ENCODE results near the gene MYEOV. TPM values are rescaled to one million over a fixed set of nuclear protein-coding genes. Genes with fewer than 3 reads are reported as not detected.

The MYEOV gene
- total RNA-seq, 4 donors from 2014 or later = 13.9 to 32.9 (median 25.8) TPM

DNA sequence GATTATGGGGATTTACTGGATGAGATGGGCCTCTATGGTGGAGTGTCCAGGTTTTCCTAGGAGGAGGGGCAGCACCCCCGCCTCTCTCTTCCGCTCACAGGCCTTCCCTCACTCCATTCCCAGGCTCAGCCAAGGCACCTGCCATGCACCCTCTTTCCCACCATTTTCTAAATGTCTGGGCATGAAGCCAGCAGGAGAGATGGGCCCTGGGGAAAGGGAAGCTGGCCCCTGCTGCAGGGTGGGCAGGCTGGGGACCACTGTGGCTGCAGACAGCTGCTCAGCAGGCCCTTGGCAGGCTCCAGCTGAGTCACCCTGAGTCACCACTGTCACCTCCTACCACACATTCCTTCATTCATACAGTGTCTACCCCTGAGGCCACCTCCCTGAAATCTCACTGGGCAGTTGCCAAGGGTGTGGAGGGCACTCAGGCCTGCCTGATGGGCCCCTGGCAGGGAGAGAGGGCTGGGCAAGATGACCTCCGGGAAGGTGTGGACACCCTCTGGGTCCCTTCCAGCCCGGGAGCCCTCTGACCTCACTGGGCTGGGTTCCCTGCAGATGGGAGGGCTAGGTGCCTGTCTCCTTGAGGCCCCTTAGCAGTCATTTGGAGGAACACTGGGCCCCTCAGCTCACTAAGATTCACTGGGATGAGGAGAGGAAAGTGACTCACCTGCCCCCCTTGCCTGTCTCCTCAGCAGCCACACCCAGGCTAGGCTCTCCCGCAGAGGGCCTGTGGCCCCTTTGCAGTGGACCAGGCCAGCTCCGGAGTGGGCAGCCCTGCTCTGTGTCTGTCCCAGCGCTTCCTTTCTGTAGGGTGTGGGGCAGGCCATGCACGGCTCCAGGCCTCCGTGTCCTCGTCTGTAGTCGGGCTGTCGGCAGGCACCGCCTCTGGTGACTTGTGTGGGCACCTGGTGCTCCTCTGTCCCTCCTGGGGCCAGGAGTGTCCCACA, 7.8 kb downstream of the MYEOV start:
- no peak overlapping the region for H3K4me3 ChIP-seq (ENCODE audit: low read depth, poor library complexity, severe bottlenecking)
- DNase-seq (ENCODE audit: low spot score in 2 of 2) = no peak
- TF ChIP-seq, protein P1, sequence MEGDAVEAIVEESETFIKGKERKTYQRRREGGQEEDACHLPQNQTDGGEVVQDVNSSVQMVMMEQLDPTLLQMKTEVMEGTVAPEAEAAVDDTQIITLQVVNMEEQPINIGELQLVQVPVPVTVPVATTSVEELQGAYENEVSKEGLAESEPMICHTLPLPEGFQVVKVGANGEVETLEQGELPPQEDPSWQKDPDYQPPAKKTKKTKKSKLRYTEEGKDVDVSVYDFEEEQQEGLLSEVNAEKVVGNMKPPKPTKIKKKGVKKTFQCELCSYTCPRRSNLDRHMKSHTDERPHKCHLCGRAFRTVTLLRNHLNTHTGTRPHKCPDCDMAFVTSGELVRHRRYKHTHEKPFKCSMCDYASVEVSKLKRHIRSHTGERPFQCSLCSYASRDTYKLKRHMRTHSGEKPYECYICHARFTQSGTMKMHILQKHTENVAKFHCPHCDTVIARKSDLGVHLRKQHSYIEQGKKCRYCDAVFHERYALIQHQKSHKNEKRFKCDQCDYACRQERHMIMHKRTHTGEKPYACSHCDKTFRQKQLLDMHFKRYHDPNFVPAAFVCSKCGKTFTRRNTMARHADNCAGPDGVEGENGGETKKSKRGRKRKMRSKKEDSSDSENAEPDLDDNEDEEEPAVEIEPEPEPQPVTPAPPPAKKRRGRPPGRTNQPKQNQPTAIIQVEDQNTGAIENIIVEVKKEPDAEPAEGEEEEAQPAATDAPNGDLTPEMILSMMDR (IDR thresholded peaks at IDR 0.05) = no peak
- no peak for TF ChIP-seq POLR2A (IDR thresholded peaks at IDR 0.05)
- intact Hi-C loops (cut with DNase I; ENCODE audit: low total_unique reads) = no loop called here
- whole genome bisulfite sequencing, 2 donors = 67 to 81% methylated on average over 6 to 12 of the region's 13 CpGs

DNA sequence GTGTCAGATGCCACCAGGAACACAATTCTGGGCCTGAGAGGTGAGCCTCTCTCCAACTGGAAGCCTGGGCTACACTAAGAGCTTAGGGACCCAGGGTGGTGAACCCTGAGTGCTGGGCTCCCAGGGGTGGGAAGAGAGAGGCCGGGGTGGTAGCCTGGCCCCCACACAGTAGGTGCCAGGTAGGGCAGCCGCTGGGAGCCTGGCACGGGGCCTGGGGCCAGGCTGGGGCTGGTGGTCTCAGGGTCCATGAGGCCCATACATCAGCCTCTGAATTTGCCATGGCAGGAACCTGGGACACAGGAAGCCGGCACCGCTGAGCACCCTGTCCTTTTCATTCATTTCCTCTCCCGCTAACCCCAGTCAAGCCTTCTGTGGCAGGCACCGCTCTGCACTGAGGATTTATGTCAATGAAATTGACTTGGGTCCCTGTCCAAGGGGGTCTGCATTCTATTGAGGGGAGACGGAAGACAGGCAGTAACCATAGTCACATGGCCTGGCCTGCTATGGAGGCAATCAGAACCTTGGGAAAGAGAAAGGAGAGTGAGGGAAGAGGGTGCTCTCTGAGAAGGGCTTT, 8.6 kb downstream of the MYEOV start:
- 93 to 94% methylated on average over 6 to 8 of the region's 8 CpGs for WGBS, 2 donors
- TF ChIP-seq POLR2A (IDR thresholded peaks at IDR 0.05) = no peak
- TF ChIP-seq, protein P1 (IDR thresholded peaks at IDR 0.05) = no peak
- DNase-seq (ENCODE audit: low spot score in 2 of 2) = no peak
- intact Hi-C loops (cut with DNase I; ENCODE audit: low total_unique reads) = no loop called here
- no peak overlapping the region for H3K4me3 ChIP-seq (ENCODE audit: low read depth, poor library complexity, severe bottlenecking)

DNA sequence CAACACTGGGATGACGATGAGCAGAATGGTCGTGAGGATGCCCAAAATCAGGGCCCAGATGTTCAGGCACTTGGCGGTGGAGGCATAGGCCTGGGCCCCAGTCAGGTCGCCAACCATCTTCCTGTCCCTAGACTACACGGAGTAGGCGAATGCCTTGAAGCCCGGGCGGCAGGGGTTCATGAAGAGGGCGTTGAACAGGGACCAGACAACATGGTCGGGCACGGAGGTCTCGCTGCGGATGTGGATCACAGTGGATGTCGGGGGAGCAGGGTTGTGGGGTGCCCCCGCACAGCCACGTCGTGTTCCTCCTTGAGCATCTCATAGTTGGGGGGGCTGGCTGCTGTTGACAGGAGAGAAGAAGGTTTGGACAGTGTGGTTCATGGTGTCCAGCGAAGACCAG, 9.5 kb downstream of the MYEOV start:
- intact Hi-C loops (cut with DNase I; ENCODE audit: low total_unique reads) = no loop called here
- H3K4me3 ChIP-seq (ENCODE audit: low read depth, poor library complexity, severe bottlenecking) = no peak overlapping the region
- WGBS, 2 donors = 92 to 96% methylated on average over 18 of the region's 18 CpGs
- no peak for DNase-seq (ENCODE audit: low spot score in 2 of 2)
- TF ChIP-seq, protein P1 (IDR thresholded peaks at IDR 0.05) = no peak

DNA sequence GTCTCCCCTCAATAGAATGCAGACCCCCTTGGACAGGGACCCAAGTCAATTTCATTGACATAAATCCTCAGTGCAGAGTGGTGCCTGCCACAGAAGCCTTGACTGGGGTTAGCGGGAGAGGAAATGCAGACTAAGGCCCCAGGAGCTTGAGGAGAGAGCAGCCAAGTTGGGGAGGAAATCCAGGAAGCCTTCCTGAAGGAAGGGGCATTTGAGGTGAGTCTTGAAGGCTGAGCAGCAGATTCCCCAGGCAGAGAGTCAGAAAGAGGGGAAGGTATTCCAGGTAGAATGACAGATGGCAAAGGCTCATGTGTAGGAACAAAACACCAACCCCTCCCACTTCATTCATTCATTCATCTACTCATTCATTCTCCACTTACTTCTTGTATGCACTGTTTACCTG, 10.3 kb downstream of the MYEOV start:
- 85 to 100% methylated on average over 1 of the region's 1 CpG for WGBS, 2 donors
- DNase-seq (ENCODE audit: low spot score in 2 of 2) = no peak
- no peak for TF ChIP-seq POLR2A (IDR thresholded peaks at IDR 0.05)
- TF ChIP-seq, protein P1 (IDR thresholded peaks at IDR 0.05) = no peak
- H3K4me3 ChIP-seq (ENCODE audit: low read depth, poor library complexity, severe bottlenecking) = no peak overlapping the region
- intact Hi-C loops (cut with DNase I; ENCODE audit: low total_unique reads) = no loop called here

DNA sequence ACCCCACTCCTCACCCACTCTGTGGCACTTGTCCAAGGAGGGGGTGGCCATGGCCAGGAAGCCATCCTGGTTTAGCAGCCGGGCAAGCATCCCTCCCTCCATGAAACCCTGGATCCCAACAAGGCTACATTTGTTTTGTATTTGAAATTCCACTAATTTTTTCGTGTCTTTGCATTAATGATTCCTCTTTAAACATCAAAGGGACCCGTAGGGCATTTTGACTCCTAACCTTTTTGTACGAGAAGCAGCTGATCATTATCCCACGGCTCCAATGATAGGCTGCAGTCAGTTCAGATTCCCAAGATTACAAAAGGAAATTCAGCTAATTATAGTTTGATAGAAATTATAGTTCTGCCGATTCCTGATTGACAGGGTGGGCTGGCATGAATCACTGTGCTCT, 10.7 kb downstream of the MYEOV start:
- 46 to 50% methylated on average over 6 of the region's 6 CpGs for WGBS, 2 donors

More for the DNA sequence above, 10.7 kb downstream of the MYEOV start:
- no peak overlapping the region for H3K4me3 ChIP-seq (ENCODE audit: low read depth, poor library complexity, severe bottlenecking)
- TF ChIP-seq POLR2A (IDR thresholded peaks at IDR 0.05) = no peak
- TF ChIP-seq, protein P1 (IDR thresholded peaks at IDR 0.05) = no peak
- DNase-seq (ENCODE audit: low spot score in 2 of 2) = no peak
- intact Hi-C loops (cut with DNase I; ENCODE audit: low total_unique reads) = no loop called here

All from lower leg skin (tissue), 4 donors.